ENCODE results near the gene LAMC1.

The LAMC1 gene

GRCh38 chr1:183080406-183080805 lies 57.2 kb downstream of the LAMC1 start:
- no peak for DNase-seq

DNA sequence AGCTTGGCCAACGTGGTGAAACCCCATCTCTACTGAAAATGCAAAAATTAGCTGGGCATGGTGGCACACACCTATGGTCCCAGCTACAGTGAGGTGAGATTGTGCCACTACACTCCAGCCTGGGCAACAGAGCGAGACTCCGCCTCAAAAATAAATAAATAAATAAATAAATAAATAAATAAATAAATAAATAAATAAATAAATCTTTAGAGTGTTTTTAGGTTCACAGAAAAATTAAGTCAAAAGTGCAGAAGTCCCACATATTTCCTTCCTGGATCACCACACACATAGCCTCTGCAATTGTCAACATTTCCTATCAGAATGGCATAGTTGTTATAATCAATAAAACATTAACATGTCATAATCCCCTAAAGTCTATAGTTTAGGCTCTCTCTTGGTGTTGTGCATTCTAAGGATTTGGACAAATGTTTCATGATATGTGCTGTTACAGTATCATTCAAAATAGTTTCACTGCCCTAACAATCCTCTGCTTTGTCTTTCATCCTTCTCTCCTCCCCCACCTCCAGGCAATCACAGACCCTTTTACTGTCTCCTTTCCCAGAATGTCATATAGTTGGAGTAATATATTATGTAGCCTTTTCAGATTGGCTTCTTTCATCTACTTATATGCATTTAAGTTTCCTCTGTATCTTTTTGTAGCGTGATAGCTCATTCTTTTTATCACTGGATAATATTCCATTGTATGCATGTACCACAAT lies 58.3 kb downstream of the LAMC1 start:
- no peak for DNase-seq

DNA sequence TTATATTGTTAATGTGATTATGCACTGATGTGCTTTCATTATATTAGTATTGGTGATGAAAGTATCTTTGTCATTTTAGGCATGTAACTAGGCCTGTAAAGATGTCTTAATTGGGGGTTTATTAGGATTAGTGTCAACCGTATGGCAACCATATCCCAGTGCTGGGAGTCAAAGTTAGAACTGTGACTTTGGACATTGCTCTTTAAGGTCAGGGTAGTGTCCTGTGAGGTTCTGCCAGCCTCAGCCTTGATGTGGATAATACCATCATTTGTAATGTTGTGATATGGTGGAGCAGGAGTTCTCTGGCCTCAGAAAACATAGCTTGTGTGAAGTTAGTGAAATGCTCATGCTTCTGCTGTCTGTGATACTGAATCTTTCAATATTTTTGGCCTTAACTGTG lies 59.4 kb downstream of the LAMC1 start:
- no peak for DNase-seq

DNA sequence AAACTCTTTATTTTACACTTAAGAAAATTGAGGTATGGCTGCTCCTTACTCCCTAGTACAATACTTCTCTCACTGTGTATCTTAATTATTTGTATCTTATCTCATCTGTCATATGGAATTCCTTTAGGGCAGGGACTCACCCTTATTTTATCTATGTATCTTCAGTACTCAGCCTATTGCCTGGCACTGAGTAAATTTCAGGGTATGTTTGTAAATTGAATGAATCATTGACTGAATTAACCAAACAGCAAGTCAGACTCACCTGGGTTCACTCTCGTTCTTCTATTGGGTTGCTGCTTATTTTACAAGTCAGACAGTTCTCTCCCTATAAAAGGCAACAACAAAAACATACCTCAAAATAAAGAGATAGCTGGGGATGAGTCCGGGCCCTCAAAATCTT lies 63.8 kb downstream of the LAMC1 start:
- no peak for DNase-seq

- peak; percentile 25 for DNase-seq
These were observed 65.9 kb downstream of the LAMC1 start for GRCh38 chr1:183089025-183089639.

DNA sequence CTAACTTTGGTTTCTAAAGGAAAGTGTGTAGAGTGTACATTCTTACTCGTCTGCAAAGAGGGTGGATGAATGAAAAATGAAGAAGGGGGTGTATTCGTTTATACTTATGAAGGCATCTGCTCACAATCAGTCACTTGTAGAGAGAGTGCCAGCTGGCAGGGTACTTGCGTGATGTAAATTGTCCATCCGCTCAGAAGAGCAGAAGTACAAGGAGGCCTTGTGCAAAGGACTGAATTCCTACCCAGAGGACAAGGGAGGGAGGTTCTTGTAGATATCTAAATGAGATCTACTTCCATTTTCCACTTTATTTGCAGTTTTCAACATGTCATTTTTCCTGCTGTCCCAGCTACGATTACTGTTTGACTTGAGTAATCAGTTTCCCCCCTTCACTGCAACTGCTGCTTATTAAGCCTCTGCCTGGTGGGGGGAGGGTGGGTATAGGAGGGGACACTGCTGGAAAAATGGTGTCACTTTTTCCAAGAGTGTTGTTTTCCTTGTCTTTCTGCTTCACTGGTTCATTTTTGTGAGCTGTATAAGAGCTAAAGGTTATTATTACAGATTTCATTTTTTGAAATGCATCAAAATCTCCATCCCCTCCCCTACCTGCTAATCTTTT lies 67.3 kb downstream of the LAMC1 start:
- no peak for DNase-seq

DNA sequence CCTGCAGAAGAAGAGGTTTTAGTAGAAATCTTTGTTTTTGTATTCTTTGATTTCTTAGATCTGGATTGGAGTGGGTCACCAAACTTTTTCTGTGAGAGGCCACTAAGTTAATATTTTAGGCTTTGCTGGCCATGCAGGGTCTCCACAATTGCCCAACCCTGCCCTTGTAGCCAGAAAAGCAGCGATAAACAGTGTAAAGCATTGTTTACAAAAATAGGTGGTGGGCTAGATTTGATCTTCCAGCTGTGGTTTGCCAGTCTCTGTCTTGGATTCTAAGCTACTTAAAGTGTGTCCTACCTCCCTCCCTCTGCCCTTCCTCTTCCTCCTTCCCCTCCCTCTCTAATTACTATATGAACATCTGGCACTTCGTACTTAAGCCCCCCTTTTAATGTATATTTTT lies 68.0 kb downstream of the LAMC1 start:
- DNase-seq = no peak

GRCh38 chr1:183092350-183092749 lies 69.1 kb downstream of the LAMC1 start:
- no peak for DNase-seq

GRCh38 chr1:183093066-183093668 lies 69.9 kb downstream of the LAMC1 start:
- no peak for DNase-seq

- DNase-seq = no peak
These were observed 70.6 kb downstream of the LAMC1 start for GRCh38 chr1:183093786-183094298.

- no peak for DNase-seq
These were observed 71.1 kb downstream of the LAMC1 start for GRCh38 chr1:183094351-183094750.

GRCh38 chr1:183096351-183096750 lies 73.1 kb downstream of the LAMC1 start:
- DNase-seq = no peak

GRCh38 chr1:183096894-183097293 lies 73.7 kb downstream of the LAMC1 start:
- no peak for DNase-seq

DNA sequence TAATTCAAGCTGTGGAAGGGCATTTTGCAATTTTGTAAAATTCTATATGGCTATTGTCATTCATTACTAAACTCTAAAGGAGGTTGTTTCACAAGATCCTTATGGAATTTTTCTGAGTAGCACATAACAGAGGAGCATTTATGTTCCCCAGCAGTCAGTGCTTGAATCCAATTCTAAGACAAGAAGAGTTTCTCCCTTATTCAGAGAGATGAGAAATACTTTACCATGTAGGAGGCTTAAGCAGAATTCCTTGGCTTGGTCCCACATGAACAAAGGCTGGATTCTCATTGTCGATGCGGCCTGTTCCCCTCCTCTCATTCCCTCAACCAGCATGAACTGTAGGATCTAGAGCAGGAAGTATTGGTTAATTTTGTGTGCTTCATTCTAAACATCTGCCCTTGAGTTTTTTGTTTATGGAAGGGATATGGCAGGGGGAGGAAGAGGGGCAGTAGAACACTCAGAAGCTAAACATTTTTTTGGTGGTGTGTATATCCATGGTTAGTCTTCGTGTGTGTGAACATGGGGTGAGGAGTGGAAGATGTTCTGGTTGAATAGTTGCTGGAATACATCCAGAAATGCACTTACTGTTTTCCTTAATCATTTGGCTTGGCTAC lies 74.3 kb downstream of the LAMC1 start:
- no peak for DNase-seq

DNA sequence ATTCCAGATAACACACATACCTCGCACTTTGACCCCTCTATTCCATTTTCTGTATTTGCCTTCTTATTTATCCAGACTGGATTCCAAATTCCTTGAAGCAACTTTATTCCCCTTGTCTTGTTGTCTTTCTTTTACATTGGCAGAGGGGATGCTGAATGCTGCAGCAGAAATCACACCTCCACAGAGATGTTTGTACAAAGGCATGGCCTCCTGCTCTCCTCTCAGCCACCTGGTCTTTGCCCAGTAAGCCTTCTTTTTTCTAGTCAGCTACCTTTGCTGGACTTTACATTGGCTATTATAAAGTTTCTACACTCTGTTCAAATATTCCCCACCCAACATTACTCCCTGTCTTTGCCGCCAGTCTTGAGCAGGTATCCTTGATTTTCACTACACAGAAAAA lies 75.1 kb downstream of the LAMC1 start:
- DNase-seq = no peak

- DNase-seq = no peak
These were observed 77.2 kb downstream of the LAMC1 start for GRCh38 chr1:183100361-183100974.

- DNase-seq = no peak
These were observed 77.9 kb downstream of the LAMC1 start for GRCh38 chr1:183101081-183101480.

DNA sequence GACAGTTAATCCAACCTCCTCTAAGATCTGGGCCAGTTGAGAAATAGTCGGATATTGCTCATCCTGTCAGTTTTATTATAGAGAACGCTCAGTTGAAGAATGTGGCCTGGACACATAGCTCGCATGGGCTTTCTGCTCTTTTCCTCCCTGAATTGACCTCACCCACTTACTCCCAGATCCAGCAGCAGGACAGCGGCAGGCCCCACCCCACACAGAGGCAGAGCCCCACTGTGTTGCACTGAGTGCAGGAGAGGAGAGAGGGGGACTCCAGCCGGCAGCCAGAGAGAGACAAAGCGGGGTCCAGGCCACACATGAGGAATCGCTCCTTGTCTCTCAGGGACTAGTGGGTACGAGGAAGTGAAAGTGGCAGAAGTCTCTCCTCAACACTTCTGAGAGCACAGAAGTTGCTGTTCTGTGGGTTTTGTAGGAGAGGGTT lies 78.6 kb downstream of the LAMC1 start:
- DNase-seq = no peak

DNA sequence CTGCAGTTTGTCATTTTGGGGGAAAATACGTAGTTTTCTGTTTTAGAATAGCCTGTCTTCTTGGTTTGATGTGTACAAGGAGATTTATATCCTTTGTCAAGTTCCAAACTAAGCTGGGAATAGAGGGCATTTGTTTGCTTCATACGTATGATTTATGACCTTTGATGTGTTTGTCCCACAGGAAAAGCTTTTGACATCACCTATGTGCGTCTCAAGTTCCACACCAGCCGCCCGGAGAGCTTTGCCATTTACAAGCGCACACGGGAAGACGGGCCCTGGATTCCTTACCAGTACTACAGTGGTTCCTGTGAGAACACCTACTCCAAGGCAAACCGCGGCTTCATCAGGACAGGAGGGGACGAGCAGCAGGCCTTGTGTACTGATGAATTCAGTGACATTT lies 79.9 kb downstream of the LAMC1 start:
- DNase-seq = no peak

DNA sequence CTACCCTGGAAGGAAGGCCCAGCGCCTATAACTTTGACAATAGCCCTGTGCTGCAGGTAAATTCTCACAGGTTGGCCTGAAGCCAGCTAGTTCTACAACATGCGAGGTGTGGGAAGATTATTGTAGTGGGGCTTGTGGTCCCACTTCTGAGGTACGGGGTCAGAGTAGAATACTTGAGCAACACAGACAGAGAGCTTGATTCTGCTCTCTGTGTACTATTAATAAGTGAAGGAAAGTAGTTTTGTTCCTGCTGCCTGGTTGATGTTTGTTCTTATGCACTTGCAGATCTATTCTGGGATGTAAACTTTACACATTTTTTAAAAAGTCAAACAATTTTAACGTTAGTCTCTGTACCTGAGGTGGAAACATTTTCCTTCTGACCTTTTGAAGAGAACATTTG lies 80.4 kb downstream of the LAMC1 start:
- no peak for DNase-seq

DNA sequence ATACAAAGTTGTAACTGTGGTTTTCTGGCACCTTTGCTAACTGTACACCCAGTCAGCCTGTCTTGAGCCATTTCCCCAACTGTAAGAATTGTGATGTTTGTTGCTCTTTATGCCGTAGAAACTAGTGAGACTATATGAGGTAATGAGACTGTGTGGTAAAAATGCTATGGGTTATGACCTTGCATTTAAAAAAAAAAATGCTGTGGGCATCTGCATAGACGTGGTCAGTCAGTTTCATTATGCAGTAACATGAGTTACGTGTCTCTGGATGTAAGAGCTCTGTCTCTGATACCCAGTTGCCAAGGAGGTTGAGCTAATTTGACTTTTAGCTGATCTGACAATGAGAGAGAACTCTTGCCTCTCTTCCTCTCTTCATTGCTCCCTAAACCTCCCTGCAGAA lies 82.2 kb downstream of the LAMC1 start:
- no peak for DNase-seq

- DNase-seq = no peak
These were observed 82.9 kb downstream of the LAMC1 start for GRCh38 chr1:183106166-183106565.

GRCh38 chr1:183106746-183107145 lies 83.5 kb downstream of the LAMC1 start:
- DNase-seq = no peak
